B cell (primary cell): ENCODE results near the gene DPRX.

ENCODE experiments used
- CTCF ChIP-seq: fragments of 200-600 bp; IDR thresholded peaks from one replicate; pipeline ENCODE4 v1.8.0; 2022; ENCODE audit warnings: antibody characterized with exemption, mild to moderate bottlenecking
- EZH2 ChIP-seq: IDR thresholded peaks from 2 replicates; pipeline ENCODE4 v1.6.1; 2012; ENCODE audit warnings: borderline replicate concordance, low read depth, mild to moderate bottlenecking, moderate library complexity, low read length; ENCODE audit not compliant: insufficient read depth, poor library complexity, severe bottlenecking

DNA sequence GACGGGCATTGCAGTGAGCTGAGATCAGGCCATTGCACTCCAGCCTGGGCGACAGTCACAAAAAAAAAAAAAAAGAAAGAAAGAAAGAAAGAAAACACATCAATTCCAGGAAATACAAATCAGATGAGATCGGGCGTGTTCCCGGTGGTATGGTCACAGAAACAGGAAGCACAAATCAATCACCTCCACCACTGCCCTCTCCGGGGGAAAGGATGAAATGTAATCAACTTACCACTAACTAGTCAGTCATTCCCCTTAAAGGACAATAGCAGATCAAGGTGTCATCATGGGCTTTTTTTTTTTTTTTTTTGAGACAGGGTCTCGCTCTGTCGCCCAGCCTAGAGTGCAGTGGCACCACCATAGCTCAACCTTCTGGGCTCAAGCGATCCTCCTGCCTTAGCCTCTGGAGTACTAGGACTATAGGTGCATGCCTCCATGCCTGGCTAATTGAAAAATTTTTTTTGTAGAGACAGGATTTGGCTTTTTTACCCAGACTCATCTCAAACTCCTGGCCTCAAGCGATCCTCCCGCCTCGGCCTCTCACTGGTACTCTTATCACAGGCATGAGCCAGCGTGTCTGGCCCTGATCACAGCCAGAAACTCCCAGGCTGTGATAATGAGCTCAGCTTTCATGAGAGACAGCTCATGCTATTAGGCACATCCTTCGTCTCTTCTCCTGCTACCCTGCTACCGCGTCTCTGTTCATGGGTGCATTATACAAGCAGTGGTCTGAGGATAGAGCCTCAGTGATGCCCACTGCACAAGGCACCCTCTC lies 6.8 kb upstream of the DPRX start:
- TF ChIP-seq CTCF (no peak), EZH2 (no peak)
